ENCODE results near the gene TMEM273. TPM values are rescaled to one million over a fixed set of nuclear protein-coding genes. Genes with fewer than 3 reads are reported as not detected.

Gene TMEM273
- total RNA-seq, result 35.8 TPM

- DNase-seq (ENCODE audit: low spot score), result peak; percentile 86
These were observed at the start of gene TMEM273 for GRCh38 chr10:49187950-49188761. TMEM273 (minus strand) TSS chr10:49188391; CDS start chr10:49188336, 55 bp downstream.

- DNase-seq (ENCODE audit: low spot score), result no peak
These were observed 49.8 kb upstream of the TMEM273 start for GRCh38 chr10:49237985-49238384.

- DNase-seq (ENCODE audit: low spot score), result no peak
These were observed 47.2 kb upstream of the TMEM273 start for GRCh38 chr10:49235392-49235791.

GRCh38 chr10:49231086-49231820, 43.1 kb upstream of the TMEM273 start:
- DNase-seq (ENCODE audit: low spot score), result no peak

GRCh38 chr10:49230004-49230403, 41.8 kb upstream of the TMEM273 start:
- no peak for DNase-seq (ENCODE audit: low spot score)

GRCh38 chr10:49228677-49229076, 40.5 kb upstream of the TMEM273 start:
- DNase-seq (ENCODE audit: low spot score), result no peak

GRCh38 chr10:49227406-49227805, 39.2 kb upstream of the TMEM273 start:
- no peak for DNase-seq (ENCODE audit: low spot score)

GRCh38 chr10:49226594-49226993, 38.4 kb upstream of the TMEM273 start:
- no peak for DNase-seq (ENCODE audit: low spot score)

- DNase-seq (ENCODE audit: low spot score), result no peak
These were observed 37.2 kb upstream of the TMEM273 start for GRCh38 chr10:49225218-49225876.

GRCh38 chr10:49223205-49223604, 35.0 kb upstream of the TMEM273 start:
- no peak for DNase-seq (ENCODE audit: low spot score)

- no peak for DNase-seq (ENCODE audit: low spot score)
These were observed 34.0 kb upstream of the TMEM273 start for GRCh38 chr10:49222170-49222569.

GRCh38 chr10:49220679-49221078, 32.5 kb upstream of the TMEM273 start:
- no peak for DNase-seq (ENCODE audit: low spot score)

- DNase-seq (ENCODE audit: low spot score), result no peak
These were observed 31.8 kb upstream of the TMEM273 start for GRCh38 chr10:49220031-49220430.

- no peak for DNase-seq (ENCODE audit: low spot score)
These were observed 31.1 kb upstream of the TMEM273 start for GRCh38 chr10:49219248-49219647.

- no peak for DNase-seq (ENCODE audit: low spot score)
These were observed 30.3 kb upstream of the TMEM273 start for GRCh38 chr10:49218480-49218879.

GRCh38 chr10:49217645-49218044, 29.5 kb upstream of the TMEM273 start:
- DNase-seq (ENCODE audit: low spot score), result no peak

- no peak for DNase-seq (ENCODE audit: low spot score)
These were observed 25.0 kb upstream of the TMEM273 start for GRCh38 chr10:49213211-49213610.

GRCh38 chr10:49212783-49213182, 24.6 kb upstream of the TMEM273 start:
- no peak for DNase-seq (ENCODE audit: low spot score)

GRCh38 chr10:49212076-49212475, 23.9 kb upstream of the TMEM273 start:
- DNase-seq (ENCODE audit: low spot score), result no peak

GRCh38 chr10:49208996-49209395, 20.8 kb upstream of the TMEM273 start:
- DNase-seq (ENCODE audit: low spot score), result no peak

- no peak for DNase-seq (ENCODE audit: low spot score)
These were observed 19.8 kb upstream of the TMEM273 start for GRCh38 chr10:49207936-49208487.

GRCh38 chr10:49207113-49207512, 18.9 kb upstream of the TMEM273 start:
- DNase-seq (ENCODE audit: low spot score), result no peak
